T-cell (primary cell): ENCODE measurements around the gene TRMT112. TPM values are rescaled to one million over a fixed set of nuclear protein-coding genes. Genes with fewer than 3 reads are reported as not detected.

Source experiments
- ATAC-seq, 4 experiments: fragments of 200-7000 bp in 3 of 4; fragments of 150-1000 bp in 1 of 4; cut with Tn5 transposase; replicated peaks in 1 of 4; 1 replicate in 3 of 4; 2 replicates in 1 of 4; pipeline ENCODE4 v1.10.0; 2021; ENCODE audit warnings: moderate library complexity in 3 of 4, mild to moderate bottlenecking in 2 of 4, moderate number of reproducible peaks in 1 of 4
- CTCF ChIA-PET, 2 donors: fragments of 300-600 bp; sonication (Branson Sonifier 250); formaldehyde crosslinking; loops; one replicate each; lab custom pipeline; 2022; ENCODE audit warnings: antibody characterized with exemption in 2 of 2; lab: Charles Lee
- POLR2A ChIA-PET, 2 donors: fragments of 300-600 bp; sonication (Branson Sonifier 250); formaldehyde crosslinking; loops; one replicate each; lab custom pipeline; 2022; ENCODE audit warnings: antibody characterized with exemption in 2 of 2; lab: Charles Lee
- DNase-seq, 35 experiments: peaks; one replicate each; pipeline versions ENCODE4 v3.0.0 to v3.0.0-alpha.2; 2013 to 2023
- H3K27ac ChIP-seq: one replicate; pipeline ENCODE4 v1.5.1; 2013; ENCODE audit warnings: low read length
- H3K27me3 ChIP-seq, 2 experiments: replicated peaks in 1 of 2; 1 replicate in 1 of 2; 2 replicates in 1 of 2; pipeline versions ENCODE4 v1.6.1 to v1.7.0; 2013; ENCODE audit warnings: low read length in 1 of 2, mixed read lengths in 1 of 2; ENCODE audit not compliant: control insufficient read depth in 2 of 2, insufficient read depth in 2 of 2; ENCODE audit errors: extremely low read depth in 1 of 2
- H3K36me3 ChIP-seq, 2 donors: 1 replicate in 1 of 2; 2 replicates in 1 of 2; pipeline versions ENCODE4 v1.6.1 to v1.7.0; 2013; ENCODE audit warnings: low read length in 1 of 2; ENCODE audit not compliant: control insufficient read depth in 2 of 2, insufficient read depth in 1 of 2; ENCODE audit errors: extremely low read depth in 1 of 2
- H3K4me1 ChIP-seq, 2 experiments: 1 replicate in 1 of 2; 2 replicates in 1 of 2; pipeline versions ENCODE4 v1.6.1 to v1.7.0; 2013; ENCODE audit warnings: low read length in 2 of 2, mixed read lengths in 1 of 2; ENCODE audit not compliant: insufficient read depth in 2 of 2, control insufficient read depth in 1 of 2; ENCODE audit errors: extremely low read depth in 1 of 2
- H3K4me3 ChIP-seq, 2 donors: 1 replicate in 1 of 2; 2 replicates in 1 of 2; pipeline versions ENCODE4 v1.5.1 to v1.7.0; 2013; ENCODE audit warnings: mild to moderate bottlenecking in 2 of 2, low read length in 1 of 2, moderate library complexity in 1 of 2; ENCODE audit not compliant: control insufficient read depth in 1 of 2; ENCODE audit errors: extremely low read depth in 1 of 2
- H3K9me3 ChIP-seq: 2 replicates; pipeline ENCODE4 v1.7.0; 2013
- H3K27ac Mint-ChIP-seq, 2 donors: one replicate each; pipeline ENCODE4 v1.8.0; 2020 to 2021; ENCODE audit warnings: mild to moderate bottlenecking in 2 of 2, mixed read lengths in 2 of 2
- H3K27me3 Mint-ChIP-seq, 2 donors: one replicate each; pipeline ENCODE4 v1.8.0; 2021 to 2022; ENCODE audit warnings: mixed read lengths in 2 of 2
- H3K36me3 Mint-ChIP-seq: one replicate; pipeline ENCODE4 v1.8.0; 2021; ENCODE audit warnings: mixed read lengths
- H3K4me1 Mint-ChIP-seq, 3 donors: one replicate each; pipeline ENCODE4 v1.8.0; 2020 to 2022; ENCODE audit warnings: mixed read lengths in 3 of 3, mild to moderate bottlenecking in 1 of 3
- H3K4me3 Mint-ChIP-seq, 3 donors: one replicate each; pipeline ENCODE4 v1.8.0; 2020 to 2022; ENCODE audit warnings: mild to moderate bottlenecking in 3 of 3, mixed read lengths in 3 of 3, moderate library complexity in 3 of 3
- H3K9me3 Mint-ChIP-seq, 3 donors: one replicate each; pipeline ENCODE4 v1.8.0; 2020 to 2022; ENCODE audit warnings: mixed read lengths in 3 of 3
- WGBS: methylation state at CpG from one replicate; pipeline ENCODE4 v1.1.5; 2013; ENCODE audit warnings: missing lambda C conversion rate; ENCODE audit not compliant: insufficient coverage; 5-methylcytosine and 5-hydroxymethylcytosine counted together
- total RNA-seq, 35 experiments: library from RNA in 6 of 35; stranded (reverse) in 6 of 35; fragments of 120-200 nt in 1 of 35; gene quantifications; one replicate each; pipeline versions ENCODE4 v1.2.1 to v1.2.4 and lab custom pipeline; 2013 to 2026

TRMT112 gene
- total RNA-seq, 5 donors from 2014 or later (not counting 1 experiment from before 2014, with no cell fraction given) = 104 to 177 (median 151) TPM

GRCh38 chr11:64337538-64338249 is 20.3 kb upstream of the TRMT112 start:
- DNase-seq (no peak), ATAC-seq (no peak)
- Histone ChIP-seq H3K4me1 (peaks cover 14 to 42% of the 10 kb centered on the region in 2 experiments), H3K9me3 (no peaks in the 10 kb centered on the region), H3K36me3 (peaks cover 3 to 34% of the 10 kb centered on the region in 2 donors), H3K27me3 (no peaks in the 10 kb centered on the region), H3K27ac (no peak overlapping the region), H3K4me3 (no peak overlapping the region)
- H3K27me3 Mint-ChIP-seq = no peaks in the 10 kb centered on the region
- 93% methylated on average over 4 of the region's 8 CpGs for WGBS
- H3K9me3 Mint-ChIP-seq = no peaks in the 10 kb centered on the region
- ChIA-PET POLR2A (interaction anchor here in 1 of 2 donors (0.6 kb wide), 1 partner anchor 19 kb away, joined by 6 read pairs; no protein-coding TSS in a partner anchor), CTCF (no interaction called here)
- H3K4me3 Mint-ChIP-seq = peak overlapping the region in 1 of 3 donors; percentile 36
- peaks cover 17% of the 10 kb centered on the region for H3K36me3 Mint-ChIP-seq
- peak overlapping the region in 1 of 2 donors; percentile 28 for H3K27ac Mint-ChIP-seq
- peaks cover 29 to 46% (median 43%) of the 10 kb centered on the region in 3 donors for H3K4me1 Mint-ChIP-seq

- no peak for DNase-seq
- ChIA-PET CTCF (interaction anchor here in 1 of 2 donors (0.6 kb wide), 1 partner anchor 29 kb away, joined by 3 read pairs; no protein-coding TSS in a partner anchor), POLR2A (interaction anchor here in 1 of 2 donors (0.7 kb wide), 1 partner anchor 1568 kb away, joined by 3 read pairs; no protein-coding TSS in a partner anchor)
- Histone ChIP-seq H3K4me1 (peaks cover 8 to 36% of the 10 kb centered on the region in 2 experiments), H3K36me3 (peaks cover 3 to 21% of the 10 kb centered on the region in 2 donors), H3K4me3 (no peak overlapping the region), H3K9me3 (no peaks in the 10 kb centered on the region), H3K27me3 (no peaks in the 10 kb centered on the region), H3K27ac (no peak overlapping the region)
- Mint-ChIP-seq H3K4me3 (no peak overlapping the region), H3K27ac (no peak overlapping the region), H3K36me3 (peaks cover 17% of the 10 kb centered on the region), H3K27me3 (no peaks in the 10 kb centered on the region), H3K4me1 (peaks cover 21 to 38% (median 28%) of the 10 kb centered on the region in 3 donors), H3K9me3 (no peaks in the 10 kb centered on the region)
- no peak for ATAC-seq
- WGBS = 60% methylated on average over 3 of the region's 13 CpGs
Observed at GRCh38 chr11:64334764-64335735, 17.7 kb upstream of the TRMT112 start.

- Histone ChIP-seq H3K27ac (no peak overlapping the region), H3K9me3 (no peaks in the 10 kb centered on the region), H3K27me3 (no peaks in the 10 kb centered on the region), H3K4me3 (no peak overlapping the region), H3K4me1 (peaks cover 0 to 21% of the 10 kb centered on the region in 2 experiments), H3K36me3 (peaks cover 3 to 16% of the 10 kb centered on the region in 2 donors)
- H3K36me3 Mint-ChIP-seq = peaks cover 12% of the 10 kb centered on the region
- no peaks in the 10 kb centered on the region for H3K27me3 Mint-ChIP-seq
- 100% methylated on average over 6 of the region's 8 CpGs for WGBS
- peaks cover 8 to 26% (median 16%) of the 10 kb centered on the region in 3 donors for H3K4me1 Mint-ChIP-seq
- ChIA-PET POLR2A (interaction anchor here in 1 of 2 donors (0.7 kb wide), 1 partner anchor 324 kb away, joined by 4 read pairs; no protein-coding TSS in a partner anchor), CTCF (interaction anchor here in 1 of 2 donors (2.7 kb wide), 1 partner anchor 16 kb away, joined by 41 read pairs; the partner anchor contains the start of genes PRDX5 and TRMT112)
- no peak for DNase-seq
- no peak for ATAC-seq
- H3K9me3 Mint-ChIP-seq = no peaks in the 10 kb centered on the region
- no peak overlapping the region for H3K27ac Mint-ChIP-seq
- H3K4me3 Mint-ChIP-seq = no peak overlapping the region
Observed at GRCh38 chr11:64333556-64333955, 16.2 kb upstream of the TRMT112 start.

GRCh38 chr11:64331569-64332371 is 14.4 kb upstream of the TRMT112 start:
- Mint-ChIP-seq H3K36me3 (peaks cover 2% of the 10 kb centered on the region), H3K27me3 (no peaks in the 10 kb centered on the region), H3K9me3 (no peaks in the 10 kb centered on the region), H3K27ac (peak overlapping the region; percentile 4 to 21), H3K4me1 (peaks cover 8 to 16% (median 8%) of the 10 kb centered on the region in 3 donors), H3K4me3 (no peak overlapping the region)
- H3K27ac ChIP-seq = no peak overlapping the region
- WGBS = 22% methylated on average over 18 of the region's 20 CpGs
- H3K27me3 ChIP-seq = no peaks in the 10 kb centered on the region
- peak; percentile 78 to 93 (median 88) for ATAC-seq
- peaks cover 0 to 18% of the 10 kb centered on the region in 2 experiments for H3K4me1 ChIP-seq
- POLR2A ChIA-PET = interaction anchor here in 1 of 2 donors (0.7 kb wide), 1 partner anchor 14 kb away, joined by 3 read pairs; the partner anchor contains the start of gene PRDX5
- no peak overlapping the region for H3K4me3 ChIP-seq
- peak in 34 of 35 experiments; percentile 40 to 80 (median 62) for DNase-seq
- CTCF ChIA-PET = interaction anchor here (0.6 to 2.7 kb wide), 6 partner anchors 12 to 147 kb away, joined by 3 to 41 read pairs (median 4); partner anchors contain the start of genes PRDX5 (in 2 of the 2) and TRMT112 (in 1 of the 2)
- H3K36me3 ChIP-seq = peaks cover 3 to 7% of the 10 kb centered on the region in 2 donors
- no peaks in the 10 kb centered on the region for H3K9me3 ChIP-seq

GRCh38 chr11:64330888-64331287 is 13.5 kb upstream of the TRMT112 start:
- Mint-ChIP-seq H3K4me1 (peaks cover 6 to 13% (median 8%) of the 10 kb centered on the region in 3 donors), H3K36me3 (peaks cover 2% of the 10 kb centered on the region), H3K4me3 (no peak overlapping the region), H3K9me3 (no peaks in the 10 kb centered on the region), H3K27ac (no peak overlapping the region), H3K27me3 (no peaks in the 10 kb centered on the region)
- DNase-seq = no peak
- Histone ChIP-seq H3K27me3 (no peaks in the 10 kb centered on the region), H3K9me3 (no peaks in the 10 kb centered on the region), H3K36me3 (peaks cover 3 to 7% of the 10 kb centered on the region in 2 donors), H3K27ac (no peak overlapping the region), H3K4me3 (no peak overlapping the region), H3K4me1 (peaks cover 0 to 18% of the 10 kb centered on the region in 2 experiments)
- no peak for ATAC-seq
- ChIA-PET CTCF (interaction anchor here (0.8 to 2.7 kb wide), 3 partner anchors 12 to 126 kb away, joined by 4 to 41 read pairs (median 11); partner anchors contain the start of genes PRDX5 (in 1 of the 2) and TRMT112 (in 1 of the 2)), POLR2A (interaction anchor here in 1 of 2 donors (0.7 kb wide), 1 partner anchor 432 kb away, joined by 3 read pairs; no protein-coding TSS in a partner anchor)
- 96% methylated on average over 10 of the region's 11 CpGs for WGBS
